Stimulated activated CD8-positive, alpha-beta memory T cell treated with anti-CD3 and anti-CD28 coated beads, Interleukin-2, amount 100 ng/mL, for 48 hours (primary cell): ENCODE data around the gene LEF1.

Experiments used
- DNase-seq, 2 donors: peaks; one replicate each; pipeline ENCODE4 v3.0.0-alpha.2; 2020; ENCODE audit warnings: low read depth in 2 of 2

Gene LEF1

DNA sequence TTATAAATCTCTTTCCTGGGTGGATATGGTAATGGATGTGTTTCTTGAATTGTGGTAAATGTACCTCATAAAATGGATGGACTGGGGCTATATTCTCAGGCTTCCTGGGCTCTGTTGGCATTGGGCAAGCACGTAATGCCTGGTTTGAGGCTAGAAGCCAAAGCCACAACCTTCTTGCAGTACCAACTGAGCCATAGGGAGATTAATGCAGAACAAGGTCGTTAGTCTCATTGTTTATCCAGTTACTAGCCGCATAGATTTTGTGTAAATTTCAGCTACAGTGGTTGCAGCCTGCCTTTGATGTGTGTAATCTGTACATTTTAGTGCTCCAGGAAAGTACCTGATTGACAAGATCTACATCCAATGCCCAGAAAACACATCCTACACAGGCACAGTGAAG lies 7.2 kb upstream of the LEF1 start:
- DNase-seq: no peak

DNA sequence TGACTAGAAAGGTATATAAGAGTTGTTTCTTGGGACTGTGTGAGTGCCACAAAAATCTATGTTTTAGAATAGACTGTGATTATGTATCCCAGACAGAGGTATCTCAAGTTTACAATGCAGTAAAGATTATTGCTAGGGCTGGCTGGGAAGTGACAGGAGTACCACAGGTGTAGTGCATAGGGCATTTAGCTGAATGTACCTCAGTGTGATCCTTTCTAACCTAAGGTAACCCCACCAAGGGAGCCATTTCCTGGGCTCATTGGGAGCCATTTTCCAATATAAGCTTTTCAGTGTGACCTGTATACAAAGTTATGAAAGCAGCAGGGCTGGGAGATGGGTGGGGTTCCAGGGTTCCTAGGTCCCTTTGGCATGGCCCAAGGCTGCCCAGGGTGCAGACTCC lies 6.1 kb upstream of the LEF1 start:
- DNase-seq: no peak

DNA sequence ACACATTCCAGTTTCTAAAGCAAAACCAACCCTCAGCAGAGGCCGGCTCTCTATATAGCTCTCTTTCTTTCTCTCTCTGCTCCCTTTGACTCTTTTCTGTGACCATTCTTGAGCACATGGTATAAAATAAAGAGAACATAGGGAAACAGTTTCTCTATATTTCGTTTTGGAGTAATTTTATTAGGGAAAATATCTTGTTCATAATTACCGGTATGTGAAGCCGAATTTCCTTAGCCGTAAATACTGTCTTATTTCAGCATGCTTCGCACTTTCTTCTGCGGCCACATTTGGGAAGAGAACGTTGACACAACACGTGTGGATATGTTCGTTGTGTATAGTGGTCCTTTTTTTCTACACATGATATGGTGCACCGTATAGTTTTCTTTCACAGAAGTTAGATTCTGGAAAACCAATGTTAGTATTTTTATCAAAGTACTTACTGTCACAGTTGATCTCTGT lies 4.9 kb upstream of the LEF1 start:
- DNase-seq: no peak

DNA sequence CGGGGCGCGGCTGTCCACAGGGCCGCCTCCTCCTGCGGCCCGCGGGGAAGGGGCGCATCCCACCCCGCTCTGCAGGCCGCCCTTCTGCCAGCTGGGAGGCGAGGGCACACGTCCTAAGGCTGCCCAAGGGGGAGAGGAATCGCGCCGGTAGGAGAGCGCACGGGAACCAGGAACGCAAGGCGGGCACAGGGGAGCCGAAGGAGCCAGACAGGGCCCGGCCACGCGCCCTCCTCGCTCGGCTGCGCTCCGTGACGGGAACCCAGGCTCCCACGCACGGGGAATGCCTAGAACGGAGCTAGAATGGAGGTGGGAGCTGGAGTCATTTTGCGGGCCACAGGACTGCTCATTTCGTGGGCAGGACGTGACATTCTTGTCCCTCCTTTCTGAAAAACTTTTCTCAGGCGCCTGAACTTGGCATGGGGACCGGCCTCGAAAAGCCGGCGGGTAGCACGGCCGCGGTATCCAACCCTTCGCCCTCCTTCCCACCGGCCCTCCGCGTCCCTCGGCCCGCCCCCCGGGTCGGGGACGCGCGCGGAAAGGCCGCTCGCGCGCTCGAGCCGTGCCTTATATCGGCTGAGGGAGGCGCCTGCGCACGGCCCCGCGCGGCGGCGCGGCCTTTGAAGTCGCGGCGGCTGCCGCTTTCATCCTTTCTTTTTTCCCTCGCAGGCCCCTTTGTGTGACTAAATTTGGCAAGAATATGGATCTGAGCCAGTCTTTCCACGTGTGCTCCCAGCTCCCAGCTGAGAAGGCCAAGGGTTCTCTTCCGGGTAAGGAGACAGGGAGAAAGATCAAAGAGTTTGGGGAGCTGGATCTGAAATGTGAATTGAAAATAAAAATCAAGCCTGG lies 4.2 kb upstream of the LEF1 start:
- DNase-seq: peak; percentile 57 to 58

DNA sequence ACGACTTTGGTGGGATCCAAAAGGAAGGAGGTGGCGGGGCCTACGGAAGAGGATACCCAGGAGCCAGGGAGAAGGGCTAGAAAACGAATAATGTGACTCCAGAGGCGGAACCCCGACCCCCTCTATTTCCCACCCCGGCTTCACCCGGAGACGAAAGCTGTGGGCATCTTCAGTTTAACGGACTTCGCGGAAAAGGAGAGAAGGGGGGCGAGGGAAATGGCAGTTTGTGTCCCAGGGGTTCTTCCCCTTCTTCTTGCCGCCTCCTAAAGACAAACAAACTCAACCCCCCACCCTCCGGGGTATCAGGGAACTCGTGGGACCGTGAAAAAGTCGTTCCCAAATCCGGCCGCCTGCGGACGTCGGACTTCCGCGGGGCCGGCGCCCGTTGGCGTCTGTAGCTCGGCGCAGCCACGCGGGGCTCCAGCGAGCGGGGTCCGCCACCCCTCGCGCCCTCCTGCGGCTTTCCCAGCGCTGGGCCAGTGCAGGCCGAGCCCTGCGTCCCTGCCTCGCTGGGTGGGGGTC lies 3.6 kb upstream of the LEF1 start:
- peak; percentile 18 to 27 for DNase-seq

DNA sequence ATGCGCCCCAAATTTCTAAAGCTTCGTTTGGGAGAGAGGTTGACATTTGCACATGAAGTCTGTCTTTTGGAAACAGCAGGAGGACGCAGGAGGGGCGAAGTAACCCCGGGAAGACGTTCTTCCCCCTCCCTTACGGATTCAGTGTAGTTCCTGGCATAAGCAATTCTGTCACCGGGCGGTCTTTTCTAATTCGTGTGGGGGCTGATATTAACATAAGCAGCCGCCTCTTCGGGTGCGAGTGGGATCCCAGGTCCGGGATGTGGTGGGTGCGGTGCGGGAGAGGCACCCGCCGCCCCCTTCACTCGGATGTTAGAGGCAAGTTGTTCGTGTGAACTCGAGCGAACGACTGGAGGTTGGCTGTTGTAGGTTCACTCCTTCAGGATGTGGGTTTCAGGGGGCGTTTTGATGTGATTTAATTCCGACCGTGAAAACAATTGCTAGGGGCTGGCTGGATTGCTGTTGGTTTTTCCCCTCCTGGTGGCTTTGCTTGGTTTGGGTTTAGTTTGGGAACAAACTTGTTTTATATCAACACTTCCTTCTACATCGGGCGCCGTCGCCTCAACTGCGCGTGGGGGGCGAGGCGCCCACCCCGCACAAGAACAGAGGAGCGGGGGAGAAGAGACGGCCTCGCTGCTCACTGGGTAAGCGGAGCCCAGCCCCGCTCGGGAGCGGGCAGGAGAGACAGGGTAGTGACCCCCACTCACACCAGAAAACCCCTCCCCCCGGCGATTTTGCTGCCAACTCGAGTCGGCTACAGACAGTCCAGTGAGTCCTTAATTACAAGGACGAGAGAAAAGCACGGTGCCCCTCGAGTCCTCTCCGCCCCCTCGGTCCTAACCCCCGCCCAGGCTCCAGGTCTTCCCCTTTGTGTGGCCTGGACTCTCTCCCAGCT lies 2.9 kb upstream of the LEF1 start:
- peak; percentile 38 to 48 for DNase-seq

DNA sequence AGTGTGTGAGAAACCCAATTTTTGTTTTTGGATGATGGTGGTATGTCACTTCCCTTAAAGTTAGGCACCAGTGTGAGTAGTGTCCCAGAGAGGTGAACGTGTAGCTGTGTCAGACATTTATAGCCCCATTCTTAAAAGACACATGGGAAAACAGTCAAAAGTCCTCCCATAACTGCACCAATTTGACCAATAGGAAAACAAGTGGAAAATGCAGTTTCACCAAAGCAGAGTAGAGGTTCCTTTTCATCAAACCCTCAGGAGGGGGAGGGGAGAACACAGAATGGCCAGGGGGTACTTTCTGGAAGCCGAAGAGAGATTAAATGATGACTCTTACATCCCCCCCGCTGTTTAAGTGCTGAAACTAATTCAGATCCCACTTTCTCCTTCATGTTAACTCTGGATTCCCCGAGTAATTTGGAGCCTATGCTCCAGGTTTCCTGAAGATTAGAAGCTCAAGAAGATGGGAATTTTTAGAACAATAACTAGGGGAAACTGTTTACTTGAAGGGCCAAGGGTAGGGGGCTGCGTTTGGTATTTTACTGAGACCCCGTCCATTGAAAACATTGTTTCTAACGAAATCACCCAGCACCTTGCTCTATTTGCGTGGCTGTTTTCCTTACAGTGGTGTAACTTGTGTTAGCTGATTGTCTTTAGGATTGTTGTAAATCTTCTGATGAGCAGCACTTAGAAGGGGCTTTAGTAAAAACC lies 2.1 kb upstream of the LEF1 start:
- no peak for DNase-seq

DNA sequence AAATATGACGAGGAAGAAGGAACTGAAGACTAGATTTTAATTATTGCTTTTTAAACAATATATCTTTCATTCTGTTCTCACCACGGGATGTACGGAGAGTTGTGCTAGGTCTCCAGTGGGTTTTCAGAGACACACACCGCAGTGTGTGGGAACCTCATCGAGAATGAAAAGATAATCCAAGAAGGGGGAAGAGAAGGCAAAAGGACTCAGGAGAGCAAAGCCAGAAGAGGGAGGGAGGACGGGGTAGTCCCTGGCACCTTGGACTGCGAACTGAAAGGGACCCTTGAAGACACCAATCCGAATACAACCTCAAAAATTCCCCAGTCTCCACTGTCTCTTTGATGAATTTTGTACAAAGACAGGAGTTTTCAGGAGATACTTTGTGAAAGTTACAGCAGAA lies 932 bp upstream of the LEF1 start:
- DNase-seq: no peak

DNA sequence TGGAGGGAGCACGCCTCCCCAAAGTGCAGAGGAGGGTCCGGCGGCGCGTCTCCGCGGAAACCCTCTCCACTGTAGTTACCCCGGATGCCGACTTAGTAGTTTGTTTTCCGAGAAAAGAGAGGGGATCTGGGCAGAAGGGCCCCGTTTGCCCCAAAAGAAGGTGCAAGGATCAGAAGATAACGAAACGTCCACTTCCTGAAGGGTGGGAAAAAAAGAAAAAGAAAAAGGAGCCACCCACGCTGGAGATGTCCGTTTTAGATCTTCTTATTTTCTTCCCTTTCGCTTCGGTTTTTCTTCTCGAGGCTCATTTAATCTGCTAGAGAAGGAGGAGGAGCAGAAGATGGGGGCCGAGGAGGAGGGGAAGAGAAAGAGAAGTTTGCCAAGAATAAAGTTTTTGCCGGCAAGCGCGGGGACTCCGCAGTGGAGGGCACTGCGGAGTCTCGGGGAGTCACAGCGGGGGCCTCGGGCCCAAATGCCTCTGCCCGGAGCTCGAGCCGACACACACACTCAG lies 517 bp downstream of the LEF1 start:
- DNase-seq: no peak

DNA sequence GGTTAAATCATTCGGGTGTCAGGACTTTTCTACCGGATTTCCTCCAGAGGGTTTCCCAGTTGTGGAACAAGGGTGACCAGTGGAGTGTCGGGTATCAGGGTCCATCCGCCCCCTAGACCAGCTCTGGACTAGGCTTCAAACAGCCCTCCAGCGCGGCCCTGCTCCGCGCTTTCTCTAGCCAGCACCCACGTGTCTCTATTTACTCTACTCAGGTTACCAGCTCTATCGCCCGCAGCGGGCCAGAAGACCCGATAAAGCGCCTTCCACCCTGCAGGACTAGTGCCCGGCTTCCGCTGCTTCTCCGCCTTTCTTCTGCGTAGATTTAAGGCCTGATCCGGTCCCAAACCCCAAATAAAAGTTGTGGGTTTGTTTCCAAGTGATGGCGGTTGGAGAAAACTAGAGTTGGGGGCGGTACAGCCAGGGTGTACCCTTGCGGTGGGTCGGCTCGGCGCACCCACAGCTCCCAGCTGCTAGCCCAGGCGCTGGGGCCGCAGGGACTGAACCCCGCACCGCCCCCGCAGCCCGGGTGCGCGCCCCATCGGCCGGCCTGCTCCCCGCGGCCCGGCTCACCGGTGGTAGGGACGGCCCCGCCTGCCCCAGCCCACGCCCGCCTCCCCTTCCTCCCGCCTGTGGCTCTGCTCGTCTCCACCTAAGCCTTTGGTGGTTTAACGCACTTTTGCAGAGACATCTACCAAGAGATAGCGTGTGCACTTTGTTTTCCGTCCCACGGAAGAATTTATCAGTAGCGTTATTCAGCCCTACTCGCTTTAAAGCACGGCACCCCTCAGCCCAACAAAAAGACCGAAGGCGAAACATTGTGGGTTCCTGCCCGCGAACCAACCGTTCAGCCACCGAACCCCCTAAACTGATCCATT lies 2.1 kb downstream of the LEF1 start:
- peak; percentile 54 to 66 for DNase-seq

DNA sequence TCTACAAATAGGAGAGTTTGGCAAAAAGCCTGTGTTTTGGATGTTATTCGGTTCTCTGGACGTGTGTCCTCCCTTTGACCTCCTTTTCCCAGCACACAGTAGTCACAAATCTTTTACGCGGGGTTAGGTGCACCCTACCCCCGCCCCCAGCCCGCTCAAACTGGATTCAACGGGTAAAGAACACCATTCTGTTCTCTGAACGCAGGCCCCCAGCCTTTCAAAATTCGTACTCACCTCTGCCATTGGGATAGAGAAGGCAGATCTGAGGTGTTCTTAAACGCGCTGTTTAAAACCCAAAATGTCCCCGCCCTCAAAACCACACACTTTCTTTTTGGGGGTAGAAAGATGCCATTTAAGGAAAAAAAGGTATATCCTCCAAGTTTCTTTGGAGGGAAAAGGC lies 2.7 kb downstream of the LEF1 start:
- peak in 1 of 2 donors; percentile 14 for DNase-seq

DNA sequence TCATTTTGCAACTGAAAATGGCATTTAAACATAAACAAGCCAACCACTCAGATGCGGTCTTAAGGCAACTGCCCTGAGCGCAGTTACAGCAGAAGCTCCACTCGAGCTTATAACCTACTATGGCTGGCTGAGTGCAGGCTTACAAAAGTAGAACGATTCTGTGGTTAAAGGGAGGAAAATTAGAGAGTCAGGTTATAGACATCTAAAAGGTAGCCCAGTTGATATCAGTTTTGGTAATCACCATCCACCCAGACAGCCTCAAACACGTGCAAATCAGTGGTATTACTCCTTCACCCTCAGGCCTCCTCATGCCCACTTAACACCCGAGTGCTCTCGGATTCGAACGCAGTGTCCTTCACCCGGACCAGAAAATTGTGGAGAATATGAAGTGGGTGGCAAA lies 3.1 kb downstream of the LEF1 start:
- DNase-seq: no peak

DNA sequence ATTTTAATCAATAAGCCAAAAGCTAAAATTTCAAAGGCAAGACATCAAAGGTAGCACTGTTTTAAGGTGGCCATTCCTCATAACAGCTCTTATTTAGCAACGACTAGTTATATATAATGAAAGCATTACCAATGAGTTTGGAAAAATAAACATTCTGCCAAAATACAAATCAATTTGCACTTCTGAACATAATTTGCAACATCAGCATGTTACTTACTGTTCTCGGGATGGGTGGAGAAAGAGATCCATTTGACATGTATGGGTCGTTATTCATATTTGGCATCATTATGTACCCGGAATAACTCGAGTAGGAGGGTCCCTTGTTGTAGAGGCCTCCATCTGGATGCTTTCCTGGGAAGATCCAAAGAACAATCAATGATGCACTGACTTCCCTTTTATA lies 5.4 kb downstream of the LEF1 start:
- DNase-seq: no peak

DNA sequence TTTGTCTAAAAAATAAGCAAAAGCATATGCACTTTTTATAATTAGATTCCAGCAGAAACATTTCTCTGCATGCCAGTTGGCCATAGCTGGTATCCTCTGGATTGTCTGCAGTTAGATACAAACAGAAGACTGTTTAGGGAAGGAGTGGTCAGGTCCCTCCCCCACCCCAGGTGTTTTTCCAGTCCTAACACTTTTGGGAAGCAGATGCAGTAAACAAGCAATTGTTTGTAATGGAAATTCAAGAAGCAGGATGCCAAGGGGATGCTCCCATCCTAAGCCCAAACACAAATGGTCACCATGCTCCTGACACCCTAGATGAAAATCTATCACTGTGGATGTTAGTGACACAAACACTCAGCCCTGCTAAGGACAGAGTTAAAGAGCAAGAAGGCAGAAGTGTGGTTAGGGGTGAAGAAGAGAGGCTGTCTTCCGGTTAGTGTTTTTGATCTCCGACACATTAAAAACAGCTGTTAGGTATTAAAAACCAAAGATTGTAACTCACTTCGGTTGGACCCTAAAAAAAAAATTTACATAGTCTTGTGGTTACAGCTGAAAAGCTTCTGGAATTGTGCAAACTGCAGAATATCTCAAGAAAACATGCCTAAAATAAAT lies 7.9 kb downstream of the LEF1 start:
- DNase-seq: no peak

DNA sequence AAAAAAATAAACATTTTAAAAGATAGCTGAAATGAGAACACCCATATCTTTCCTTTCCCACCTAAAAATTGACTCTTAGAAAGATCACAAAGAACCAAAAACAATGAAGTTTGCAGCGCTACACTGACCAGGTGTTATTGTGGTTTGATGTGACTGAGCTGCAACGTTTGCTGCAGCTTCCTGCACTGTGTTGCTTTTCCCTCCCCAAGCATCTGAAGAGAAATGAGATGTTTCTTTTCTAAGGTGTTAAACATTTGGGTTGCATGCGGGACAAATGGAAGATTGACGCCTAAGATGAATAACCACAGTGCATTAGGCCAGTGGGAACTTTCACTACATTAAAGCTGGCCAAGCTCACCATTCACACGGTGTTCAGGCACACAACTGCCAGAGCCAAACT lies 8.9 kb downstream of the LEF1 start:
- no peak for DNase-seq

DNA sequence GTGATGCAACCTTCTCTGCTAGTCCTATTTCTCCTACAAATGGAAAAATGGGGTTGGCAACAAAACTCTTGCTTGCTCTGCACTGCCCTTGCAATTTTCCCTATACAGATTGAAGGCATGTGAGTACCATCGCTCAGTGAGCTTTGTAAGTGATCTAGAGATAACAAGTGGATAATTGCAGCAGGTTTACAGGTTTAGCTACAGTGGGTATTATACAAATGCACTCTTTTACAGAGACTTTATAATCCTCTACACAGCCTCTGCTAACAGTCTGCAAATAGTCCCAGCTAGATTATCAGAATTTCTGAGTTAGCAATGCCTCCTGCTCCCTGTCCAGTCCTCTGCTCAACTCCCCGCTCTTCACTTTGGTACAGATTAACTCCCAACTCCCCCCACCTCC lies 11.1 kb downstream of the LEF1 start:
- DNase-seq: no peak

DNA sequence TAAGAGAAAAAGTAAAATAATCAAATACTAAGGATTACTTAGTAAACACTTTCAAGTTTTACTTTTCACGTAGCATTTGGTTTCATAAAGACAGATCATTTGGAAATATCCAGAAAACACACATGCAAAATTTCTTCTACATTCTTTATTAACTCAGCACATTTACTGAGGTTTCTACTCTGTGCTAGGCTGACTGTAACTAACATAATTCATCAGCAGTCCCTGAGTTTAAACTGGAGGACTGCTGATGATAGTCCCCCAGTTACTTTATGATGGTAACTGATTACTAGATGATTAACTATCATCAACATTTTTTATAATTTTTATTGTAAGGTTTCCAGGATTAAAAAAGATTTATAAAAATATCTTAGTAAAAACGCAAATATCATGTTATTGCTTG lies 12.3 kb downstream of the LEF1 start:
- no peak for DNase-seq

DNA sequence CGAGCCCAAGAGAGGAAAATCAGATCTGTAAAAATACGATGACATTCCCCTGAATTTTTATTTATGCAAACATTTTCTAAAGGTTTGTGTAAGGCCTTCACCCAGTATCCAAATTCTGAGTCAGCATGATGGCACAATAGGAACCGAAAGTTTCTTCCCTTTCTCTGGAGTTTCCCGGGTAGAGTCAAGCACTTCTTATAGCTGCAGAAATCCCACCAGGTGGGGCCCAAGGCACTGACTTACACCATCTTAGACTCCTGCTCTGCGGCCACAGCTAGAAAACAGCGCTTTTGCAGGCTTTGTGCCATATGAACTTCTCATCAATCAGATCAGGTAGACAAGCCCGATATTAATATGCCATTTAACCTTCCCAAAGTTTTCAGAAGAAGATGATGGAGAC lies 13.4 kb downstream of the LEF1 start:
- DNase-seq: no peak

DNA sequence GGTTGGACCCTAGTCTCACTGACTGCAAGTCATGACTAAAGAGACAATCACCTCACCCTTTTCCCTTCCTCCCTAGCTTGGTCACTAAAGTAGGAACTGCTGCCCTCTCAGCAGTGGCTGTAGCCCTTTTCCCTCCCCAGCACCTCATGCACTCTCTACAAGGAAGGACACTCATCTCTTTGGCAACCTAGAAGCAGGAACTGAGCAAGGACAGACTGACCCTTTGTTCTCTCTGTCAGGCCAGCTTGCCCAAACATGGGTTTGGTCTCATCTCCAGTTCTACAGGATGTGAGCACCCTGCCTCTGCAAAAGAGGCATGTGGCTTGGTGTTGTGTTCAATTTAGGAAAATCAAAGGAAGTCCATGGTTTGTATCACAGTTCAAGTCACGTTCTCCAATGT lies 15.8 kb downstream of the LEF1 start:
- DNase-seq: no peak

DNA sequence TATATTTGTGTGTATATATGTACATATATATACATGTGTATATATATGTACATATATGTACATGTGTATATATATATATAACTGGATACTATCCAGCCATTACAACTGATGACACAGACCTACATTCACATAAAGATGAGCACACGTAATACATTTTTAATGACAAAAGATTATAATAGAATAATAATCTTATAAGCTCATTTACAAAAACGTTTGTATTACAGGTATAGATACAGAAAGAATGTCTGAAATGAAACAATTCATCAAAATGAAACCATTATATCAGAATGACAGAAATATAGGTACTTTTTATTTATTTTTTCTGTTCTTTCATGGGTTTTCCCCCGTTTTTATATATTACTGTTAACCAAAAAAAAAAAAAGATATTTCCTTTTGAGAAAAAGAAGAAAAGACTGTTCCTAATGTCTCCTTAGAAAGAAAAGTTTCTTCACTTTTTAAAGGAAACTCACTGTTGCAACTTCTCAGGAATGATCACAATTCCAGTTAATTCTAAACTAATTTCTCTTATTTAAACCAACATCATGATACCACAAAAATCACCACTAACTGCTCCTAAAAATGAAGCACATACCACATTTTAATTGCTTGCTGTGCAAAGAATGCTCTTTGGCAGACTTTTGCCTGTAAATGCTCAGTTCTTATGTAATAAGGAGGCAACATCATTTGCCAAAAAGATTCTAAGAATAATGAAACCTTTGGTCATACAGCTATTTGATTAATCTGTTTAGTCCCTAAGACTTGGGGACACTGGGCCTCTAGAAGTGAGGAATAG lies 18.9 kb downstream of the LEF1 start:
- DNase-seq: no peak
